Naive thymus-derived CD4-positive, alpha-beta T cell (primary cell): ENCODE results near the gene CTNNBIP1. TPM values are rescaled to one million over a fixed set of nuclear protein-coding genes. Genes with fewer than 3 reads are reported as not detected.

Experiments used
- ATAC-seq: fragments of 150-1000 bp; cut with Tn5 transposase; 2 replicates; pipeline ENCODE4 v1.10.0; 2021; ENCODE audit warnings: mild to moderate bottlenecking, moderate library complexity
- CTCF ChIA-PET: fragments of 350-600 bp; sonication (Branson Sonifier 250); formaldehyde crosslinking; loops from one replicate; lab custom pipeline; 2021; ENCODE audit warnings: antibody characterized with exemption; lab: Charles Lee
- POLR2A ChIA-PET: fragments of 350-600 bp; sonication (Branson Sonifier 250); formaldehyde crosslinking; loops from one replicate; lab custom pipeline; 2021; ENCODE audit warnings: antibody characterized with exemption, inconsistent platforms; lab: Charles Lee
- DNase-seq, 9 donors: peaks; one replicate each; pipeline versions ENCODE4 v3.0.0 to v3.0.0-alpha.2; 2020 to 2022; ENCODE audit warnings: mixed read lengths in 1 of 9
- H3K27ac ChIP-seq: one replicate; pipeline ENCODE4 v1.7.0; 2013; ENCODE audit warnings: mild to moderate bottlenecking, low read depth, low read length, moderate library complexity
- H3K27me3 ChIP-seq, 2 donors: one replicate each; pipeline ENCODE4 v1.7.0; 2013; ENCODE audit warnings: low read length in 2 of 2, mild to moderate bottlenecking in 2 of 2, moderate library complexity in 2 of 2; ENCODE audit not compliant: control insufficient read depth in 2 of 2, insufficient read depth in 2 of 2
- H3K36me3 ChIP-seq, 3 experiments: 1 replicate in 2 of 3; 2 replicates in 1 of 3; pipeline ENCODE4 v1.7.0; 2013; ENCODE audit warnings: low read length in 3 of 3, mild to moderate bottlenecking in 3 of 3, moderate library complexity in 1 of 3; ENCODE audit not compliant: insufficient read depth in 3 of 3, control insufficient read depth in 2 of 3
- H3K4me1 ChIP-seq, 2 donors: one replicate each; pipeline ENCODE4 v1.7.0; 2013; ENCODE audit warnings: low read length in 2 of 2, mild to moderate bottlenecking in 2 of 2, moderate library complexity in 1 of 2; ENCODE audit not compliant: control insufficient read depth in 2 of 2, insufficient read depth in 2 of 2
- H3K4me3 ChIP-seq: 2 replicates; pipeline ENCODE4 v1.7.0; 2013; ENCODE audit warnings: mild to moderate bottlenecking, low read length
- H3K9me3 ChIP-seq, 3 experiments: 1 replicate in 2 of 3; 2 replicates in 1 of 3; pipeline ENCODE4 v1.7.0; 2013; ENCODE audit warnings: low read length in 3 of 3; ENCODE audit not compliant: control insufficient read depth in 2 of 3
- H3K27ac Mint-ChIP-seq, 9 donors: one replicate each; pipeline ENCODE4 v1.8.0; 2020 to 2022; ENCODE audit warnings: mixed read lengths in 9 of 9, mild to moderate bottlenecking in 8 of 9, moderate library complexity in 5 of 9, inconsistent platforms in 2 of 9
- H3K27me3 Mint-ChIP-seq, 5 donors: one replicate each; pipeline ENCODE4 v1.8.0; 2021 to 2022; ENCODE audit warnings: mixed read lengths in 5 of 5, mild to moderate bottlenecking in 1 of 5
- H3K36me3 Mint-ChIP-seq, 5 donors: one replicate each; pipeline ENCODE4 v1.8.0; 2020 to 2022; ENCODE audit warnings: mixed read lengths in 5 of 5, mild to moderate bottlenecking in 3 of 5, inconsistent platforms in 1 of 5
- H3K4me1 Mint-ChIP-seq, 7 donors: one replicate each; pipeline ENCODE4 v1.8.0; 2020 to 2022; ENCODE audit warnings: mixed read lengths in 7 of 7, mild to moderate bottlenecking in 3 of 7, inconsistent platforms in 1 of 7
- H3K4me3 Mint-ChIP-seq, 10 donors: one replicate each; pipeline ENCODE4 v1.8.0; 2020 to 2022; ENCODE audit warnings: mild to moderate bottlenecking in 10 of 10, mixed read lengths in 10 of 10, moderate library complexity in 6 of 10, inconsistent platforms in 2 of 10
- H3K9me3 Mint-ChIP-seq, 11 donors: one replicate each; pipeline ENCODE4 v1.8.0; 2020 to 2022; ENCODE audit warnings: mixed read lengths in 11 of 11, mild to moderate bottlenecking in 4 of 11, inconsistent platforms in 1 of 11, moderate library complexity in 1 of 11
- intact Hi-C, 2 donors: fragments of 100-400 bp; cut with micrococcal nuclease; formaldehyde crosslinking; loops; one replicate each; pipeline ENCODE4 v1.15.1; 2023
- polyA plus RNA-seq, 2 donors: library from polyadenylated mRNA; unstranded; fragments of 300-500 nt; fragmentation: Illumina TruSeq; gene quantifications; one replicate each; pipeline ENCODE4 v1.2.3, GENCODE V29; 2021
- total RNA-seq, 6 experiments: library from RNA in 5 of 6; stranded (reverse) in 5 of 6; gene quantifications; 1 replicate in 5 of 6; 2 replicates in 1 of 6; pipeline ENCODE4 v1.2.3 and lab custom pipeline; 2021 to 2026

The CTNNBIP1 gene
- total and polyA plus RNA-seq, 7 experiments from 2014 or later = 5.3 to 17.2 (median 7.2) TPM

GRCh38 chr1:9822490-9822889, 87.6 kb downstream of the CTNNBIP1 start:
- intact Hi-C loops = loop anchor here (2.0 to 10.0 kb wide), 3 partner anchors 22 to 948 kb away; partner anchors contain the start of gene ENO1 (in 1 of the 2)
- Mint-ChIP-seq H3K27ac (peak overlapping the region; percentile 80 to 97 (median 93)), H3K4me1 (peaks cover 31 to 50% (median 49%) of the 10 kb centered on the region in 7 donors), H3K4me3 (peak overlapping the region; percentile 95 to 99 (median 98)), H3K27me3 (peaks cover 0 to 2% (median 0%) of the 10 kb centered on the region in 5 donors), H3K9me3 (peaks cover 0 to 2% (median 0%) of the 10 kb centered on the region in 11 donors), H3K36me3 (peaks cover 0 to 8% (median 0%) of the 10 kb centered on the region in 5 donors)
- H3K9me3 ChIP-seq = no peaks in the 10 kb centered on the region
- ATAC-seq (no peak), DNase-seq (no peak)
- CTCF ChIA-PET = interaction anchor here (1.4 kb wide), 1 partner anchor 52 kb away, joined by 5 read pairs; no protein-coding TSS in a partner anchor
- H3K27me3 ChIP-seq = no peaks in the 10 kb centered on the region
- H3K4me1 ChIP-seq = peaks cover 24 to 34% of the 10 kb centered on the region in 2 donors
- POLR2A ChIA-PET = interaction anchor here (0.8 to 0.9 kb wide), 2 partner anchors 18 to 30 kb away, joined by 3 to 9 read pairs; no protein-coding TSS in a partner anchor
- H3K36me3 ChIP-seq = peaks cover 0 to 3% (median 0%) of the 10 kb centered on the region in 3 experiments
- peak overlapping the region; percentile 82 for H3K4me3 ChIP-seq
- peak overlapping the region; percentile 62 for H3K27ac ChIP-seq

- H3K4me3 ChIP-seq = no peak overlapping the region
- CTCF ChIA-PET = interaction anchor here (1.4 kb wide), 1 partner anchor 53 kb away, joined by 5 read pairs; no protein-coding TSS in a partner anchor
- intact Hi-C loops = loop anchor here (2.0 to 10.0 kb wide), 3 partner anchors 21 to 947 kb away; partner anchors contain the start of gene ENO1 (in 1 of the 2)
- DNase-seq (no peak), ATAC-seq (no peak)
- H3K27me3 ChIP-seq = no peaks in the 10 kb centered on the region
- H3K36me3 ChIP-seq = peaks cover 0 to 3% (median 0%) of the 10 kb centered on the region in 3 experiments
- H3K27ac ChIP-seq = no peak overlapping the region
- no peaks in the 10 kb centered on the region for H3K9me3 ChIP-seq
- Mint-ChIP-seq H3K4me1 (peaks cover 33 to 52% (median 49%) of the 10 kb centered on the region in 7 donors), H3K4me3 (peak overlapping the region in 9 of 10 donors; percentile 95 to 99 (median 98)), H3K36me3 (peaks cover 0 to 8% (median 0%) of the 10 kb centered on the region in 5 donors), H3K27me3 (peaks cover 0 to under 1% (median 0%) of the 10 kb centered on the region in 5 donors), H3K27ac (peak overlapping the region in 3 of 9 donors; percentile 24 to 97 (median 91)), H3K9me3 (peaks cover 0 to 2% (median 0%) of the 10 kb centered on the region in 11 donors)
- POLR2A ChIA-PET = interaction anchor here (0.8 to 0.9 kb wide), 2 partner anchors 17 to 29 kb away, joined by 3 to 9 read pairs; no protein-coding TSS in a partner anchor
- H3K4me1 ChIP-seq = peaks cover 24 to 34% of the 10 kb centered on the region in 2 donors
Measured at GRCh38 chr1:9821710-9822109, 88.4 kb downstream of the CTNNBIP1 start.

- ATAC-seq (no peak), DNase-seq (no peak)
- Histone ChIP-seq H3K4me3 (no peak overlapping the region), H3K27me3 (no peaks in the 10 kb centered on the region), H3K27ac (no peak overlapping the region), H3K9me3 (no peaks in the 10 kb centered on the region), H3K4me1 (peaks cover 24 to 34% of the 10 kb centered on the region in 2 donors), H3K36me3 (peaks cover 0 to 3% (median 0%) of the 10 kb centered on the region in 3 experiments)
- Mint-ChIP-seq H3K27me3 (no peaks in the 10 kb centered on the region), H3K4me1 (peaks cover 34 to 51% (median 47%) of the 10 kb centered on the region in 7 donors), H3K27ac (no peak overlapping the region), H3K4me3 (peak overlapping the region in 7 of 10 donors; percentile 8 to 73 (median 49)), H3K36me3 (peaks cover 0 to 12% (median 4%) of the 10 kb centered on the region in 5 donors), H3K9me3 (peaks cover 0 to 2% (median 0%) of the 10 kb centered on the region in 11 donors)
- intact Hi-C loops = loop anchor here (5.0 to 10.0 kb wide), 2 partner anchors 103 to 946 kb away; partner anchors contain the start of gene ENO1 (in 1 of the 2)
- CTCF ChIA-PET = interaction anchor here (1.8 kb wide), 1 partner anchor 194 kb away, joined by 5 read pairs; no protein-coding TSS in a partner anchor
- POLR2A ChIA-PET = interaction anchor here (0.7 kb wide), 1 partner anchor 427 kb away, joined by 3 read pairs; no protein-coding TSS in a partner anchor
Measured at GRCh38 chr1:9820521-9820920, 89.5 kb downstream of the CTNNBIP1 start.

GRCh38 chr1:9817734-9818133, 92.3 kb downstream of the CTNNBIP1 start:
- peaks cover 0 to 10% (median 4%) of the 10 kb centered on the region in 5 donors for H3K36me3 Mint-ChIP-seq
- ChIA-PET POLR2A (no interaction called here), CTCF (interaction anchor here (0.6 kb wide), 1 partner anchor 678 kb away, joined by 3 read pairs; no protein-coding TSS in a partner anchor)
- H3K4me1 Mint-ChIP-seq = peaks cover 34 to 52% (median 40%) of the 10 kb centered on the region in 7 donors
- H3K27ac Mint-ChIP-seq = no peak overlapping the region
- DNase-seq = no peak
- Histone ChIP-seq H3K27me3 (no peaks in the 10 kb centered on the region), H3K4me1 (peaks cover 10 to 24% of the 10 kb centered on the region in 2 donors), H3K4me3 (no peak overlapping the region), H3K27ac (no peak overlapping the region), H3K9me3 (no peaks in the 10 kb centered on the region), H3K36me3 (no peaks in the 10 kb centered on the region)
- no peak for ATAC-seq
- no peaks in the 10 kb centered on the region for H3K27me3 Mint-ChIP-seq
- H3K4me3 Mint-ChIP-seq = no peak overlapping the region
- no peaks in the 10 kb centered on the region for H3K9me3 Mint-ChIP-seq
- intact Hi-C loops = no loop called here

- DNase-seq (no peak), ATAC-seq (no peak)
- intact Hi-C loops = no loop called here
- Mint-ChIP-seq H3K4me3 (peak overlapping the region in 1 of 10 donors; percentile 27), H3K27me3 (no peaks in the 10 kb centered on the region), H3K4me1 (peaks cover 26 to 46% (median 34%) of the 10 kb centered on the region in 7 donors), H3K36me3 (peaks cover 0 to 9% (median 4%) of the 10 kb centered on the region in 5 donors), H3K27ac (peak overlapping the region in 1 of 9 donors; percentile 9), H3K9me3 (no peaks in the 10 kb centered on the region)
- ChIA-PET CTCF (interaction anchor here (0.7 kb wide), 2 partner anchors 31 to 117 kb away, joined by 3 read pairs; no protein-coding TSS in a partner anchor), POLR2A (interaction anchor here (1.6 kb wide), 1 partner anchor 16 kb away, joined by 7 read pairs; no protein-coding TSS in a partner anchor)
- Histone ChIP-seq H3K4me3 (no peak overlapping the region), H3K27ac (no peak overlapping the region), H3K9me3 (no peaks in the 10 kb centered on the region), H3K36me3 (no peaks in the 10 kb centered on the region), H3K27me3 (no peaks in the 10 kb centered on the region), H3K4me1 (peaks cover 0 to 11% of the 10 kb centered on the region in 2 donors)
Measured at GRCh38 chr1:9816199-9816598, 93.9 kb downstream of the CTNNBIP1 start.

GRCh38 chr1:9815150-9815549, 94.9 kb downstream of the CTNNBIP1 start:
- peak overlapping the region in 1 of 9 donors; percentile 45 for H3K27ac Mint-ChIP-seq
- ATAC-seq (no peak), DNase-seq (no peak)
- H3K27me3 Mint-ChIP-seq = no peaks in the 10 kb centered on the region
- intact Hi-C loops = no loop called here
- peak overlapping the region in 1 of 10 donors; percentile 14 for H3K4me3 Mint-ChIP-seq
- ChIA-PET POLR2A (interaction anchor here (1.6 kb wide), 1 partner anchor 15 kb away, joined by 7 read pairs; no protein-coding TSS in a partner anchor), CTCF (no interaction called here)
- H3K4me1 Mint-ChIP-seq = peaks cover 26 to 45% (median 35%) of the 10 kb centered on the region in 7 donors
- Histone ChIP-seq H3K4me1 (peaks cover 0 to under 1% of the 10 kb centered on the region in 2 donors), H3K27ac (no peak overlapping the region), H3K36me3 (no peaks in the 10 kb centered on the region), H3K4me3 (no peak overlapping the region), H3K9me3 (no peaks in the 10 kb centered on the region), H3K27me3 (no peaks in the 10 kb centered on the region)
- peaks cover 0 to 6% (median 4%) of the 10 kb centered on the region in 5 donors for H3K36me3 Mint-ChIP-seq
- H3K9me3 Mint-ChIP-seq = no peaks in the 10 kb centered on the region
